H54 (cell line): ENCODE results near the gene MRPS18A.
"Not testable (repeated sequence)": the region's sequence is repeated elsewhere in the genome, so short reads cannot be mapped to it uniquely, and the experiment has no call there.

ENCODE experiments used
- DNase-seq: peaks from one replicate; pipeline ENCODE4 v3.0.0; 2011; ENCODE audit warnings: low spot score, mixed read lengths; ENCODE audit not compliant: insufficient read length
- FAIRE-seq: peaks from 3 replicates; lab custom pipeline; 2011; peaks lifted over from hg19 to GRCh38; lab: Jason Lieb, UNC
- POLR2A ChIP-seq: IDR thresholded peaks from 2 replicates; pipeline ENCODE4 v1.6.1; 2011; ENCODE audit warnings: low read depth, mild to moderate bottlenecking, low read length

MRPS18A gene

GRCh38 chr6:43667245-43668150 is 20.1 kb downstream of the MRPS18A start:
- TF ChIP-seq POLR2A, result 0 out of 2 replicates have a peak, but pooled peaks have one; percentile 5
- DNase-seq (peak; percentile 88), FAIRE-seq (no peak)

- no peak for TF ChIP-seq POLR2A
- FAIRE-seq, result no peak
- no peak for DNase-seq
Observed at GRCh38 chr6:43666196-43666920, 21.2 kb downstream of the MRPS18A start.

GRCh38 chr6:43665376-43665775 is 22.2 kb downstream of the MRPS18A start:
- DNase-seq, result peak; percentile 89
- no peak for FAIRE-seq
- TF ChIP-seq POLR2A, result no peak

- FAIRE-seq, DNase-seq: not testable (repeated sequence)
Observed at GRCh38 chr6:43662948-43663347, 24.6 kb downstream of the MRPS18A start.

- DNase-seq (no peak), FAIRE-seq (no peak)
- no peak for TF ChIP-seq POLR2A
Observed at GRCh38 chr6:43658161-43658560, 29.4 kb downstream of the MRPS18A start.

GRCh38 chr6:43657221-43657802 is 30.3 kb downstream of the MRPS18A start:
- FAIRE-seq (no peak), DNase-seq (no peak)
- TF ChIP-seq POLR2A, result no peak

- FAIRE-seq, DNase-seq: not testable (repeated sequence)
Observed at GRCh38 chr6:43652822-43653221, 34.8 kb downstream of the MRPS18A start.

- FAIRE-seq (no peak), DNase-seq (no peak)
- no peak for TF ChIP-seq POLR2A
Observed at GRCh38 chr6:43648248-43648647, 39.3 kb downstream of the MRPS18A start.

GRCh38 chr6:43647613-43648012 is 40.0 kb downstream of the MRPS18A start:
- FAIRE-seq (no peak), DNase-seq (no peak)
- no peak for TF ChIP-seq POLR2A

- no peak for FAIRE-seq
Observed at GRCh38 chr6:43645613-43645964, 42.0 kb downstream of the MRPS18A start.

GRCh38 chr6:43644940-43645612 is 42.5 kb downstream of the MRPS18A start, which contains the start of gene RSPH9:
Gene RSPH9 (plus strand): TSS chr6:43645036. CDS start chr6:43645099, 63 bp downstream.
- no peak for FAIRE-seq
- no peak for DNase-seq
- TF ChIP-seq POLR2A, result no peak

More at GRCh38 chr6:43645613-43645964, 42.0 kb downstream of the MRPS18A start:
- no peak for TF ChIP-seq POLR2A
- DNase-seq, result no peak

GRCh38 chr6:43639984-43640800 is 47.4 kb downstream of the MRPS18A start:
- DNase-seq (no peak), FAIRE-seq (no peak)
- TF ChIP-seq POLR2A, result no peak

GRCh38 chr6:43636308-43636659 is 51.3 kb downstream of the MRPS18A start:
- DNase-seq (no peak), FAIRE-seq (no peak)

More at GRCh38 chr6:43636308-43636659, 51.3 kb downstream of the MRPS18A start:
- no peak for TF ChIP-seq POLR2A
